K562 (cell line): ENCODE results near the gene MKNK1. TPM values are rescaled to one million over a fixed set of nuclear protein-coding genes. Genes with fewer than 3 reads are reported as not detected.

Experiments
- CHD1 ChIP-seq: fragments of 200-600 bp; sonication (generic); IDR thresholded peaks from one replicate; pipeline ENCODE4 v1.6.1; 2012; ENCODE audit warnings: mild to moderate bottlenecking, moderate library complexity, low read length, inconsistent platforms
- HDAC6 ChIP-seq: IDR thresholded peaks from 2 replicates; pipeline ENCODE4 v1.6.1; 2012; ENCODE audit warnings: low read depth, mild to moderate bottlenecking, control low read depth, inconsistent platforms, low read length, moderate library complexity
- NCOA6 ChIP-seq: fragments of 450-650 bp; IDR thresholded peaks from 2 replicates; pipeline ENCODE4 v1.6.1; 2017; ENCODE audit warnings: mild to moderate bottlenecking
- RBM34 ChIP-seq: fragments of 200-400 bp; formaldehyde crosslinking; IDR thresholded peaks from 2 replicates; pipeline ENCODE4 v1.6.1; 2018; ENCODE audit warnings: low read length, borderline replicate concordance; ENCODE audit not compliant: insufficient read depth
- ZNF699 ChIP-seq: fragments of 250-450 bp; sonication (Bioruptor Pico); IDR thresholded peaks from 2 replicates; pipeline ENCODE4 v1.8.0; 2021; ENCODE audit warnings: mild to moderate bottlenecking, moderate library complexity; ENCODE audit not compliant: insufficient replicate concordance
- polyA plus RNA-seq, 8 experiments: library from polyadenylated mRNA; depleted of rRNA in 4 of 8; stranded (reverse) in 5 of 8; unstranded in 3 of 8; fragments of >200 nt; fragmentation: Nextera tagmentation in 2 of 8; fragmentation: Illumina TruSeq in 1 of 8; extraction: Ambion mirVana in 2 of 8; extraction: Trizol in 1 of 8; gene quantifications; 2 replicates each; pipeline versions ENCODE4 v1.2.1 to v1.2.3, GENCODE V29; 2011 to 2014; ENCODE audit warnings: inconsistent platforms in 1 of 8, missing spikeins in 1 of 8
- total RNA-seq, 7 experiments: library from RNA; depleted of rRNA in 6 of 7; stranded (reverse); fragments of >200 nt in 6 of 7; fragmentation: Illumina TruSeq in 2 of 7; extraction: Trizol in 2 of 7; gene quantifications; 2 replicates each; pipeline versions ENCODE4 v1.2.1 to v1.2.3, GENCODE V29; 2011 to 2021; ENCODE audit warnings: low replicate concordance in 1 of 7
- TF ChIP-seq, protein P1 (sequence below): fragments of 450-650 bp; IDR thresholded peaks from 2 replicates; pipeline ENCODE4 v1.6.1; 2017; ENCODE audit warnings: antibody characterized with exemption, mild to moderate bottlenecking
- TF ChIP-seq, protein P2 (sequence below): fragments of 200-600 bp; sonication (generic); IDR thresholded peaks from one replicate; pipeline ENCODE4 v1.6.1; 2012; ENCODE audit warnings: mild to moderate bottlenecking, low read depth, low read length, inconsistent platforms

The MKNK1 gene
- total and polyA plus RNA-seq, 9 of the 15 experiments (the other 6 are each of a cell fraction or from before 2014, with no cell fraction given), result 27.7 to 51.3 (median 43.7) TPM

DNA sequence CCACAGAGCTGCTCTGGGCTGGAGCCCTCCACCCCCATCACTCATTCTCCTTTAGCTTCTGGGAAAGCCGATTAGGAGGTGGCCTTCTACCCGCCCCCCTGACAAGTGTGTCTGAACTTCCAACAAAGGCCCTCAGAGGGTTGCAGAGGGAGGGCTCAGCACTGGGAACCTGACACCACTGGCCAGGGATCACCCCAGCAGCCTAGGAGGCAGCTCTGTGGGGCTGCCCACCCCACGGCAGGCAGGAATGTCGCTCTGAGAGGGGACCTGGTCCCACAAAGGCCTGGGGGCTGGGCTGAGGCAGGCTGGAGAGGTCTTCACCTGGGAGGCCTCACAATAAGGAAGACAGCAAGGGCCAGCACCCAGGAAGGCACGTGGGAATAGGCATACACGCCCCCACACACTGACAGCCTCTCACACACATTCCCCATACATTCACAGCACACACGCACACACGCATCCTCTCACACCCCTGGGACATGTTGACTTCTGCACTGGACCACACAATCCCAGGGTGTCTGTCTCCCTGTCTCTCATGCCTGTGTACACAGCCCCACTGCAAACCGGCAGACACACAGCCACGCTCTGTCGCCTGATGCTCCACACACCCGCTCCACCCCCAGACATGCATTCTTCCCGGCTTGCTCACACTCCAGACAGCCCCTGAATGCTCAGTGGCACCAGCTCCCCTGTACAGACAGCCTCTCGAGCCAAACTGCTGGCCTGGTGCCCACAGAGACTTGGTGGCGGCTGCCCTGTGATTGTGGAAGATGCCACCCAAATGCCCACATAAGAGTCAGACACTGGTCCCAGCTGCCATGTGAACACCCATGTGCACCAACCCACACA, 83.8 kb downstream of the MKNK1 start (continued):
- TF ChIP-seq NCOA6 (no peak), RBM34 (no peak), HDAC6 (no peak), CHD1 (no peak), ZNF699 (CRISPR knock-in tag) (no peak)
- TF ChIP-seq, protein P1, sequence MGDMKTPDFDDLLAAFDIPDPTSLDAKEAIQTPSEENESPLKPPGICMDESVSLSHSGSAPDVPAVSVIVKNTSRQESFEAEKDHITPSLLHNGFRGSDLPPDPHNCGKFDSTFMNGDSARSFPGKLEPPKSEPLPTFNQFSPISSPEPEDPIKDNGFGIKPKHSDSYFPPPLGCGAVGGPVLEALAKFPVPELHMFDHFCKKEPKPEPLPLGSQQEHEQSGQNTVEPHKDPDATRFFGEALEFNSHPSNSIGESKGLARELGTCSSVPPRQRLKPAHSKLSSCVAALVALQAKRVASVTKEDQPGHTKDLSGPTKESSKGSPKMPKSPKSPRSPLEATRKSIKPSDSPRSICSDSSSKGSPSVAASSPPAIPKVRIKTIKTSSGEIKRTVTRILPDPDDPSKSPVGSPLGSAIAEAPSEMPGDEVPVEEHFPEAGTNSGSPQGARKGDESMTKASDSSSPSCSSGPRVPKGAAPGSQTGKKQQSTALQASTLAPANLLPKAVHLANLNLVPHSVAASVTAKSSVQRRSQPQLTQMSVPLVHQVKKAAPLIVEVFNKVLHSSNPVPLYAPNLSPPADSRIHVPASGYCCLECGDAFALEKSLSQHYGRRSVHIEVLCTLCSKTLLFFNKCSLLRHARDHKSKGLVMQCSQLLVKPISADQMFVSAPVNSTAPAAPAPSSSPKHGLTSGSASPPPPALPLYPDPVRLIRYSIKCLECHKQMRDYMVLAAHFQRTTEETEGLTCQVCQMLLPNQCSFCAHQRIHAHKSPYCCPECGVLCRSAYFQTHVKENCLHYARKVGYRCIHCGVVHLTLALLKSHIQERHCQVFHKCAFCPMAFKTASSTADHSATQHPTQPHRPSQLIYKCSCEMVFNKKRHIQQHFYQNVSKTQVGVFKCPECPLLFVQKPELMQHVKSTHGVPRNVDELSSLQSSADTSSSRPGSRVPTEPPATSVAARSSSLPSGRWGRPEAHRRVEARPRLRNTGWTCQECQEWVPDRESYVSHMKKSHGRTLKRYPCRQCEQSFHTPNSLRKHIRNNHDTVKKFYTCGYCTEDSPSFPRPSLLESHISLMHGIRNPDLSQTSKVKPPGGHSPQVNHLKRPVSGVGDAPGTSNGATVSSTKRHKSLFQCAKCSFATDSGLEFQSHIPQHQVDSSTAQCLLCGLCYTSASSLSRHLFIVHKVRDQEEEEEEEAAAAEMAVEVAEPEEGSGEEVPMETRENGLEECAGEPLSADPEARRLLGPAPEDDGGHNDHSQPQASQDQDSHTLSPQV, result peak; percentile 91
- TF ChIP-seq, protein P2, sequence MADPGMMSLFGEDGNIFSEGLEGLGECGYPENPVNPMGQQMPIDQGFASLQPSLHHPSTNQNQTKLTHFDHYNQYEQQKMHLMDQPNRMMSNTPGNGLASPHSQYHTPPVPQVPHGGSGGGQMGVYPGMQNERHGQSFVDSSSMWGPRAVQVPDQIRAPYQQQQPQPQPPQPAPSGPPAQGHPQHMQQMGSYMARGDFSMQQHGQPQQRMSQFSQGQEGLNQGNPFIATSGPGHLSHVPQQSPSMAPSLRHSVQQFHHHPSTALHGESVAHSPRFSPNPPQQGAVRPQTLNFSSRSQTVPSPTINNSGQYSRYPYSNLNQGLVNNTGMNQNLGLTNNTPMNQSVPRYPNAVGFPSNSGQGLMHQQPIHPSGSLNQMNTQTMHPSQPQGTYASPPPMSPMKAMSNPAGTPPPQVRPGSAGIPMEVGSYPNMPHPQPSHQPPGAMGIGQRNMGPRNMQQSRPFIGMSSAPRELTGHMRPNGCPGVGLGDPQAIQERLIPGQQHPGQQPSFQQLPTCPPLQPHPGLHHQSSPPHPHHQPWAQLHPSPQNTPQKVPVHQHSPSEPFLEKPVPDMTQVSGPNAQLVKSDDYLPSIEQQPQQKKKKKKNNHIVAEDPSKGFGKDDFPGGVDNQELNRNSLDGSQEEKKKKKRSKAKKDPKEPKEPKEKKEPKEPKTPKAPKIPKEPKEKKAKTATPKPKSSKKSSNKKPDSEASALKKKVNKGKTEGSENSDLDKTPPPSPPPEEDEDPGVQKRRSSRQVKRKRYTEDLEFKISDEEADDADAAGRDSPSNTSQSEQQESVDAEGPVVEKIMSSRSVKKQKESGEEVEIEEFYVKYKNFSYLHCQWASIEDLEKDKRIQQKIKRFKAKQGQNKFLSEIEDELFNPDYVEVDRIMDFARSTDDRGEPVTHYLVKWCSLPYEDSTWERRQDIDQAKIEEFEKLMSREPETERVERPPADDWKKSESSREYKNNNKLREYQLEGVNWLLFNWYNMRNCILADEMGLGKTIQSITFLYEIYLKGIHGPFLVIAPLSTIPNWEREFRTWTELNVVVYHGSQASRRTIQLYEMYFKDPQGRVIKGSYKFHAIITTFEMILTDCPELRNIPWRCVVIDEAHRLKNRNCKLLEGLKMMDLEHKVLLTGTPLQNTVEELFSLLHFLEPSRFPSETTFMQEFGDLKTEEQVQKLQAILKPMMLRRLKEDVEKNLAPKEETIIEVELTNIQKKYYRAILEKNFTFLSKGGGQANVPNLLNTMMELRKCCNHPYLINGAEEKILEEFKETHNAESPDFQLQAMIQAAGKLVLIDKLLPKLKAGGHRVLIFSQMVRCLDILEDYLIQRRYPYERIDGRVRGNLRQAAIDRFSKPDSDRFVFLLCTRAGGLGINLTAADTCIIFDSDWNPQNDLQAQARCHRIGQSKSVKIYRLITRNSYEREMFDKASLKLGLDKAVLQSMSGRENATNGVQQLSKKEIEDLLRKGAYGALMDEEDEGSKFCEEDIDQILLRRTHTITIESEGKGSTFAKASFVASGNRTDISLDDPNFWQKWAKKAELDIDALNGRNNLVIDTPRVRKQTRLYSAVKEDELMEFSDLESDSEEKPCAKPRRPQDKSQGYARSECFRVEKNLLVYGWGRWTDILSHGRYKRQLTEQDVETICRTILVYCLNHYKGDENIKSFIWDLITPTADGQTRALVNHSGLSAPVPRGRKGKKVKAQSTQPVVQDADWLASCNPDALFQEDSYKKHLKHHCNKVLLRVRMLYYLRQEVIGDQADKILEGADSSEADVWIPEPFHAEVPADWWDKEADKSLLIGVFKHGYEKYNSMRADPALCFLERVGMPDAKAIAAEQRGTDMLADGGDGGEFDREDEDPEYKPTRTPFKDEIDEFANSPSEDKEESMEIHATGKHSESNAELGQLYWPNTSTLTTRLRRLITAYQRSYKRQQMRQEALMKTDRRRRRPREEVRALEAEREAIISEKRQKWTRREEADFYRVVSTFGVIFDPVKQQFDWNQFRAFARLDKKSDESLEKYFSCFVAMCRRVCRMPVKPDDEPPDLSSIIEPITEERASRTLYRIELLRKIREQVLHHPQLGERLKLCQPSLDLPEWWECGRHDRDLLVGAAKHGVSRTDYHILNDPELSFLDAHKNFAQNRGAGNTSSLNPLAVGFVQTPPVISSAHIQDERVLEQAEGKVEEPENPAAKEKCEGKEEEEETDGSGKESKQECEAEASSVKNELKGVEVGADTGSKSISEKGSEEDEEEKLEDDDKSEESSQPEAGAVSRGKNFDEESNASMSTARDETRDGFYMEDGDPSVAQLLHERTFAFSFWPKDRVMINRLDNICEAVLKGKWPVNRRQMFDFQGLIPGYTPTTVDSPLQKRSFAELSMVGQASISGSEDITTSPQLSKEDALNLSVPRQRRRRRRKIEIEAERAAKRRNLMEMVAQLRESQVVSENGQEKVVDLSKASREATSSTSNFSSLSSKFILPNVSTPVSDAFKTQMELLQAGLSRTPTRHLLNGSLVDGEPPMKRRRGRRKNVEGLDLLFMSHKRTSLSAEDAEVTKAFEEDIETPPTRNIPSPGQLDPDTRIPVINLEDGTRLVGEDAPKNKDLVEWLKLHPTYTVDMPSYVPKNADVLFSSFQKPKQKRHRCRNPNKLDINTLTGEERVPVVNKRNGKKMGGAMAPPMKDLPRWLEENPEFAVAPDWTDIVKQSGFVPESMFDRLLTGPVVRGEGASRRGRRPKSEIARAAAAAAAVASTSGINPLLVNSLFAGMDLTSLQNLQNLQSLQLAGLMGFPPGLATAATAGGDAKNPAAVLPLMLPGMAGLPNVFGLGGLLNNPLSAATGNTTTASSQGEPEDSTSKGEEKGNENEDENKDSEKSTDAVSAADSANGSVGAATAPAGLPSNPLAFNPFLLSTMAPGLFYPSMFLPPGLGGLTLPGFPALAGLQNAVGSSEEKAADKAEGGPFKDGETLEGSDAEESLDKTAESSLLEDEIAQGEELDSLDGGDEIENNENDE, result no peak
